Measurements from ENCODE around the gene PGAM5. TPM values are rescaled to one million over a fixed set of nuclear protein-coding genes. Genes with fewer than 3 reads are reported as not detected.

The PGAM5 gene
- total and polyA plus RNA-seq, 2 of the 13 experiments (the other 11 are each of a cell fraction or from before 2014, with no cell fraction given): 18.0 to 77.9 TPM

- TF ChIP-seq E2F2 (CRISPR knock-in tag; IDR thresholded peaks at IDR 0.05; ENCODE audit: borderline replicate concordance): no peak
- TF ChIP-seq ZKSCAN1 (IDR thresholded peaks at IDR 0.05; ENCODE audit: low read length): no peak
- no peak for TF ChIP-seq SRSF4 (IDR thresholded peaks at IDR 0.05; ENCODE audit: low read depth, low read length, poor library complexity, severe bottlenecking)
- no peak for TF ChIP-seq TMF1 (CRISPR knock-in tag; IDR thresholded peaks at IDR 0.05; ENCODE audit: low read depth)
- TF ChIP-seq, protein P1, sequence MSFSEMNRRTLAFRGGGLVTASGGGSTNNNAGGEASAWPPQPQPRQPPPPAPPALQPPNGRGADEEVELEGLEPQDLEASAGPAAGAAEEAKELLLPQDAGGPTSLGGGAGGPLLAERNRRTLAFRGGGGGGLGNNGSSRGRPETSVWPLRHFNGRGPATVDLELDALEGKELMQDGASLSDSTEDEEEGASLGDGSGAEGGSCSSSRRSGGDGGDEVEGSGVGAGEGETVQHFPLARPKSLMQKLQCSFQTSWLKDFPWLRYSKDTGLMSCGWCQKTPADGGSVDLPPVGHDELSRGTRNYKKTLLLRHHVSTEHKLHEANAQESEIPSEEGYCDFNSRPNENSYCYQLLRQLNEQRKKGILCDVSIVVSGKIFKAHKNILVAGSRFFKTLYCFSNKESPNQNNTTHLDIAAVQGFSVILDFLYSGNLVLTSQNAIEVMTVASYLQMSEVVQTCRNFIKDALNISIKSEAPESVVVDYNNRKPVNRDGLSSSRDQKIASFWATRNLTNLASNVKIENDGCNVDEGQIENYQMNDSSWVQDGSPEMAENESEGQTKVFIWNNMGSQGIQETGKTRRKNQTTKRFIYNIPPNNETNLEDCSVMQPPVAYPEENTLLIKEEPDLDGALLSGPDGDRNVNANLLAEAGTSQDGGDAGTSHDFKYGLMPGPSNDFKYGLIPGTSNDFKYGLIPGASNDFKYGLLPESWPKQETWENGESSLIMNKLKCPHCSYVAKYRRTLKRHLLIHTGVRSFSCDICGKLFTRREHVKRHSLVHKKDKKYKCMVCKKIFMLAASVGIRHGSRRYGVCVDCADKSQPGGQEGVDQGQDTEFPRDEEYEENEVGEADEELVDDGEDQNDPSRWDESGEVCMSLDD (CRISPR knock-in tag; IDR thresholded peaks at IDR 0.05; ENCODE audit: borderline replicate concordance): no peak
- TF ChIP-seq ELF1 (CRISPR knock-in tag; IDR thresholded peaks at IDR 0.05): peak; percentile 52; the same call in 1 of the 2 replicates
- TF ChIP-seq, protein P2, sequence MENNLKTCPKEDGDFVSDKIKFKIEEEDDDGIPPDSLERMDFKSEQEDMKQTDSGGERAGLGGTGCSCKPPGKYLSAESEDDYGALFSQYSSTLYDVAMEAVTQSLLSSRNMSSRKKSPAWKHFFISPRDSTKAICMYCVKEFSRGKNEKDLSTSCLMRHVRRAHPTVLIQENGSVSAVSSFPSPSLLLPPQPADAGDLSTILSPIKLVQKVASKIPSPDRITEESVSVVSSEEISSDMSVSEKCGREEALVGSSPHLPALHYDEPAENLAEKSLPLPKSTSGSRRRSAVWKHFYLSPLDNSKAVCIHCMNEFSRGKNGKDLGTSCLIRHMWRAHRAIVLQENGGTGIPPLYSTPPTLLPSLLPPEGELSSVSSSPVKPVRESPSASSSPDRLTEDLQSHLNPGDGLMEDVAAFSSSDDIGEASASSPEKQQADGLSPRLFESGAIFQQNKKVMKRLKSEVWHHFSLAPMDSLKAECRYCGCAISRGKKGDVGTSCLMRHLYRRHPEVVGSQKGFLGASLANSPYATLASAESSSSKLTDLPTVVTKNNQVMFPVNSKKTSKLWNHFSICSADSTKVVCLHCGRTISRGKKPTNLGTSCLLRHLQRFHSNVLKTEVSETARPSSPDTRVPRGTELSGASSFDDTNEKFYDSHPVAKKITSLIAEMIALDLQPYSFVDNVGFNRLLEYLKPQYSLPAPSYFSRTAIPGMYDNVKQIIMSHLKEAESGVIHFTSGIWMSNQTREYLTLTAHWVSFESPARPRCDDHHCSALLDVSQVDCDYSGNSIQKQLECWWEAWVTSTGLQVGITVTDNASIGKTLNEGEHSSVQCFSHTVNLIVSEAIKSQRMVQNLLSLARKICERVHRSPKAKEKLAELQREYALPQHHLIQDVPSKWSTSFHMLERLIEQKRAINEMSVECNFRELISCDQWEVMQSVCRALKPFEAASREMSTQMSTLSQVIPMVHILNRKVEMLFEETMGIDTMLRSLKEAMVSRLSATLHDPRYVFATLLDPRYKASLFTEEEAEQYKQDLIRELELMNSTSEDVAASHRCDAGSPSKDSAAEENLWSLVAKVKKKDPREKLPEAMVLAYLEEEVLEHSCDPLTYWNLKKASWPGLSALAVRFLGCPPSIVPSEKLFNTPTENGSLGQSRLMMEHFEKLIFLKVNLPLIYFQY (CRISPR knock-in tag; IDR thresholded peaks at IDR 0.05; ENCODE audit: borderline replicate concordance): no peak
- no peak for TF ChIP-seq KAT2B (IDR thresholded peaks at IDR 0.05; ENCODE audit: borderline replicate concordance, low read depth, low read length)
- TF ChIP-seq TBX3 (IDR thresholded peaks at IDR 0.05; ENCODE audit: borderline replicate concordance): peak; percentile 26; the same call in 1 of the 2 replicates
- TF ChIP-seq ZNF619 (CRISPR knock-in tag; IDR thresholded peaks at IDR 0.05): no peak
- no peak for TF ChIP-seq ARID5B (CRISPR knock-in tag; IDR thresholded peaks at IDR 0.05)
- TF ChIP-seq MYC (CRISPR knock-in tag; IDR thresholded peaks at IDR 0.05; ENCODE audit: borderline replicate concordance): peak; percentile 55; the same call in 1 of the 2 replicates
- TF ChIP-seq ZNF513 (CRISPR knock-in tag; conservative IDR thresholded peaks at IDR 0.05): no peak
- no peak for TF ChIP-seq ZNF235 (CRISPR knock-in tag; IDR thresholded peaks at IDR 0.05; ENCODE audit: borderline replicate concordance)
- peak; percentile 47; the same call in 1 of the 2 replicates for TF ChIP-seq KDM3A (CRISPR knock-in tag; IDR thresholded peaks at IDR 0.05; ENCODE audit: low read depth)
These were observed 51.4 kb downstream of the PGAM5 start (continued) for GRCh38 chr12:132761921-132762583.
